ENCODE results near the gene GCLC.

The GCLC gene

DNA sequence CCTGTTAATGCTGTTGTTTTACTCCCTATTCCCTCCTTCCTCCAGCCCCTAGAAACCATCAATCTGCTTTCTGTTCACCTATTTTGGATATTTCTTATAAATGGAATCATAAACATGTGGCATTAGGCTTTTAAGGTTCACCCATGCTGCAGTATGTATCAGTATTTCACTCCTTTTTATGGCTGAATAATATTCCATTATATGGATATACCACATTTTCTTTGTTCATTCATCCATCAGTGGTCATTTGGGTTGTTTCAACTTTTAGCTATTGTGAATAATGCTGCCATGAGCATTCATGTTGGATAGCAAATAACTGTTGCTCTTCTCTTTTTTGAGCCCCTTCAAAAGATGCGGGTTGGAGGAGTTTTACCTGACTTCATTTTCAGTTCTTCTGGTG lies 89.2 kb downstream of the GCLC start:
- Histone ChIP-seq H3K4me2 (ENCODE audit: low read length) (no peak overlapping the region), H3K79me2 (ENCODE audit: low read length) (no peaks in the 10 kb centered on the region), H3K9ac (ENCODE audit: low read length) (no peak overlapping the region), H3K9me3 (ENCODE audit: insufficient read depth, low read length) (0 out of 2 replicates have a peak, but pooled peaks cover 7% of the 10 kb centered on the region), H3K4me3 (ENCODE audit: low read length) (no peak overlapping the region), H3K27ac (ENCODE audit: low read length) (no peak overlapping the region), H3K27me3 (ENCODE audit: low read depth, low read length) (no peaks in the 10 kb centered on the region), H4K20me1 (ENCODE audit: insufficient read depth, low read length) (no peaks in the 10 kb centered on the region), H3K36me3 (replicated peaks; ENCODE audit: low read depth, low read length) (no peaks in the 10 kb centered on the region), H2AFZ (ENCODE audit: low read depth, low read length) (no peak overlapping the region), H3K4me1 (ENCODE audit: low read length) (peaks cover 38% of the 10 kb centered on the region)
- TF ChIP-seq, protein P1, sequence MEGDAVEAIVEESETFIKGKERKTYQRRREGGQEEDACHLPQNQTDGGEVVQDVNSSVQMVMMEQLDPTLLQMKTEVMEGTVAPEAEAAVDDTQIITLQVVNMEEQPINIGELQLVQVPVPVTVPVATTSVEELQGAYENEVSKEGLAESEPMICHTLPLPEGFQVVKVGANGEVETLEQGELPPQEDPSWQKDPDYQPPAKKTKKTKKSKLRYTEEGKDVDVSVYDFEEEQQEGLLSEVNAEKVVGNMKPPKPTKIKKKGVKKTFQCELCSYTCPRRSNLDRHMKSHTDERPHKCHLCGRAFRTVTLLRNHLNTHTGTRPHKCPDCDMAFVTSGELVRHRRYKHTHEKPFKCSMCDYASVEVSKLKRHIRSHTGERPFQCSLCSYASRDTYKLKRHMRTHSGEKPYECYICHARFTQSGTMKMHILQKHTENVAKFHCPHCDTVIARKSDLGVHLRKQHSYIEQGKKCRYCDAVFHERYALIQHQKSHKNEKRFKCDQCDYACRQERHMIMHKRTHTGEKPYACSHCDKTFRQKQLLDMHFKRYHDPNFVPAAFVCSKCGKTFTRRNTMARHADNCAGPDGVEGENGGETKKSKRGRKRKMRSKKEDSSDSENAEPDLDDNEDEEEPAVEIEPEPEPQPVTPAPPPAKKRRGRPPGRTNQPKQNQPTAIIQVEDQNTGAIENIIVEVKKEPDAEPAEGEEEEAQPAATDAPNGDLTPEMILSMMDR (IDR thresholded peaks at IDR 0.05; ENCODE audit: low read depth, low read length), result no peak
- TF ChIP-seq EZH2phosphoT487 (IDR thresholded peaks at IDR 0.05; ENCODE audit: low read depth), result no peak

- H3K9me3 ChIP-seq (ENCODE audit: insufficient read depth, low read length), result 0 out of 2 replicates have a peak, but pooled peaks cover 7% of the 10 kb centered on the region
- no peaks in the 10 kb centered on the region for H3K79me2 ChIP-seq (ENCODE audit: low read length)
- no peaks in the 10 kb centered on the region for H3K27me3 ChIP-seq (ENCODE audit: low read depth, low read length)
- H2AFZ ChIP-seq (ENCODE audit: low read depth, low read length), result no peak overlapping the region
- no peak overlapping the region for H3K9ac ChIP-seq (ENCODE audit: low read length)
- no peaks in the 10 kb centered on the region for H4K20me1 ChIP-seq (ENCODE audit: insufficient read depth, low read length)
- TF ChIP-seq EZH2phosphoT487 (IDR thresholded peaks at IDR 0.05; ENCODE audit: low read depth), result no peak
- TF ChIP-seq, protein P1 (IDR thresholded peaks at IDR 0.05; ENCODE audit: low read depth, low read length), result no peak
- peaks cover 6% of the 10 kb centered on the region; the same call in 1 of the 2 replicates for H3K4me1 ChIP-seq (ENCODE audit: low read length)
- H3K4me3 ChIP-seq (ENCODE audit: low read length), result no peak overlapping the region
- H3K27ac ChIP-seq (ENCODE audit: low read length), result no peak overlapping the region
- no peak overlapping the region for H3K4me2 ChIP-seq (ENCODE audit: low read length)
- H3K36me3 ChIP-seq (replicated peaks; ENCODE audit: low read depth, low read length), result no peaks in the 10 kb centered on the region
Observed at GRCh38 chr6:53451165-53451564, 93.7 kb downstream of the GCLC start.

DNA sequence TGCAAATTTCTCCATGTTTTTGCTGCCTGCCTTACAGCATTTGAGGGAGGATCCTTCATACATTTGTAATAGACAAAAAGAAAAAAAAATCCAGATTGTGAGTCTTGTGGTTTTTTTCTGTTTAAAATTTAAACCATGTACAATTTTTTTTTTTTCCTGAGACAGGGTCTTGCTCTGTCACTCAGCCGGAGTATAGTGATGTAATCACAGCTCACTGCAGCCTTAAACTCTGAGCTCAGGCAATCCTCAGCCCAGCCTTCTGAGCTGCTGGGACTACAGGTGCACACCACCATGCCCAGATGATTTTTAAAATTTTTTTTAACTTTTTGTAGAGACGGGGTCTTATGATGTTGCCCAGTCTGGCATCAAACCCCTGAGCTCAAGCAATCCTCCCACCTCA lies 97.0 kb downstream of the GCLC start:
- H3K4me2 ChIP-seq (ENCODE audit: low read length), result no peak overlapping the region
- TF ChIP-seq EZH2phosphoT487 (IDR thresholded peaks at IDR 0.05; ENCODE audit: low read depth), result no peak
- TF ChIP-seq, protein P1 (IDR thresholded peaks at IDR 0.05; ENCODE audit: low read depth, low read length), result no peak
- H4K20me1 ChIP-seq (ENCODE audit: insufficient read depth, low read length), result no peaks in the 10 kb centered on the region
- no peaks in the 10 kb centered on the region for H3K36me3 ChIP-seq (replicated peaks; ENCODE audit: low read depth, low read length)
- no peak overlapping the region for H3K27ac ChIP-seq (ENCODE audit: low read length)
- no peak overlapping the region for H2AFZ ChIP-seq (ENCODE audit: low read depth, low read length)
- H3K4me3 ChIP-seq (ENCODE audit: low read length), result no peak overlapping the region
- H3K27me3 ChIP-seq (ENCODE audit: low read depth, low read length), result peaks cover 3% of the 10 kb centered on the region; the same call in 1 of the 2 replicates
- H3K79me2 ChIP-seq (ENCODE audit: low read length), result no peaks in the 10 kb centered on the region
- H3K9me3 ChIP-seq (ENCODE audit: insufficient read depth, low read length), result no peaks in the 10 kb centered on the region
- H3K4me1 ChIP-seq (ENCODE audit: low read length), result peaks cover 6% of the 10 kb centered on the region; the same call in 1 of the 2 replicates
- no peak overlapping the region for H3K9ac ChIP-seq (ENCODE audit: low read length)
